Measurements from ENCODE around the gene SPI1. TPM values are rescaled to one million over a fixed set of nuclear protein-coding genes. Genes with fewer than 3 reads are reported as not detected.
A peak's percentile ranks its signal among the peaks of the same experiment; 100 is the strongest.

SPI1 gene
- total and polyA plus RNA-seq, 8 donors: 1.0 to 24.2 (median 5.6) TPM

DNA sequence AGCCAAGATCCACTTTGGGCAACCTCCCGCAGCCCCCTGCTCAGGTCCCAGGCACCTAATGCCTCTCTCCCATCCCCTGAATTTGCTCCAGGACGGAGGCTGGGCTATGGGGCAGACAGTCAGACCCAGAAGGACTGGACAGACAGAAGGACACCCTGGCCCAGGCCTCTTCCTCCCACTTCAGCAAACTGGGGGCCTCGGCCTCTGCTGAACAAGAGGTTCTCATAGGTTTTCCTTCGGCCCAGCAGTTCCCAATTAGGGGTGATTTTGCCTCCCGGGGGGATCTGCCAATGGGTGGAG is 3.7 kb downstream of the SPI1 start:
- H3K4me3 ChIP-seq: no peak overlapping the region
- intact Hi-C loops (cut with DNase I): loop anchor here in 2 of 3 donors (5.0 to 10.0 kb wide), 2 partner anchors 70 to 73 kb away; partner anchors contain the start of gene RAPSN (in 2 of the 2)
- TF ChIP-seq, protein P1, sequence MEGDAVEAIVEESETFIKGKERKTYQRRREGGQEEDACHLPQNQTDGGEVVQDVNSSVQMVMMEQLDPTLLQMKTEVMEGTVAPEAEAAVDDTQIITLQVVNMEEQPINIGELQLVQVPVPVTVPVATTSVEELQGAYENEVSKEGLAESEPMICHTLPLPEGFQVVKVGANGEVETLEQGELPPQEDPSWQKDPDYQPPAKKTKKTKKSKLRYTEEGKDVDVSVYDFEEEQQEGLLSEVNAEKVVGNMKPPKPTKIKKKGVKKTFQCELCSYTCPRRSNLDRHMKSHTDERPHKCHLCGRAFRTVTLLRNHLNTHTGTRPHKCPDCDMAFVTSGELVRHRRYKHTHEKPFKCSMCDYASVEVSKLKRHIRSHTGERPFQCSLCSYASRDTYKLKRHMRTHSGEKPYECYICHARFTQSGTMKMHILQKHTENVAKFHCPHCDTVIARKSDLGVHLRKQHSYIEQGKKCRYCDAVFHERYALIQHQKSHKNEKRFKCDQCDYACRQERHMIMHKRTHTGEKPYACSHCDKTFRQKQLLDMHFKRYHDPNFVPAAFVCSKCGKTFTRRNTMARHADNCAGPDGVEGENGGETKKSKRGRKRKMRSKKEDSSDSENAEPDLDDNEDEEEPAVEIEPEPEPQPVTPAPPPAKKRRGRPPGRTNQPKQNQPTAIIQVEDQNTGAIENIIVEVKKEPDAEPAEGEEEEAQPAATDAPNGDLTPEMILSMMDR (IDR thresholded peaks at IDR 0.05): no peak
- DNase-seq (no peak), ATAC-seq (no peak), FAIRE-seq (no peak)
- no peaks in the 10 kb centered on the region for H3K27me3 ChIP-seq
- WGBS, 2 donors: 72 to 81% methylated on average over 5 of the region's 5 CpGs
- H3K9me3 ChIP-seq: no peaks in the 10 kb centered on the region
- no peaks in the 10 kb centered on the region for H3K4me1 ChIP-seq
- no peaks in the 10 kb centered on the region for H3K36me3 ChIP-seq
- no peak overlapping the region for H3K27ac ChIP-seq

DNA sequence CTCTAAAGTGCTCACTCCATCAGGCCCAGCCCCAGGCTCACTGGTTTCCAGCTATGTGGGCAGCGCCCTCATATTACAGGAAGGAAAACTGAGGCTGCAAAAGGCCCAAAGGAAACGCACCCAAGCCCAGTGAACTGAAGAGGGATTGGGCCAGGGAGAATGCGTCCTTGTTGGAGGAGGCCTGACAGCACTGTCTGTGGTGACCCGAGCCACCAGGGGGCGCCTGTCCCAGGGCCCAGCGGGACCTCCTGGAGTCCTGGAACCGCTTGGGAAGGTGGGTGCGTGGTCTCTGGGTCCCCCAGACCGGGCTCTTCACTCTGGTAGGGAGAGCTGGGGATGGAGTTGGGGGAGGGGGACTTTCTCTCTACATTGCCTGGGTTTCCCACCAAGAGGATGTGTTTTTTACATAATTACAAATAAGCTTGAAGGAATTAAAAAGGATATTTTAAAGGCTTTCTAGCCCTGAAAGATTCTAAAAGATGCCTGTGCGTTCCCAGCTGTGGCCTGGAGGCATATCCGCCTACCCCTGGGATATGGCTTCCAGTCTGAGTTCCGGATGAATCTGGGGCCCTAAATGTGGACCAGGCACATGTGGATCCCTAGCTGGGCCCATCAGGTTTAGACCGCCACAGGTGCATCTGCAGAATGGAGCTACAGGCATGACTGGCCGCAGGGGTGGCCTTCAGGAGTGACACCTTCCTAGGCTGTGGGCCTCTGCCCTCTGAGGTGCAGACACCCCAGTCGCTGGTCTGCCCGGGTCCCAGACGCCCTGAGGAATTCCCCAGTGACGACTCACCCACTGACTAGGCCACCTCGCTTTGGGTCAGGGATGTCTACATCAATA is 4.2 kb downstream of the SPI1 start:
- H3K36me3 ChIP-seq: no peaks in the 10 kb centered on the region
- ATAC-seq: peak; percentile 88 to 95 (median 90)
- no peak overlapping the region for H3K4me3 ChIP-seq
- FAIRE-seq: no peak
- TF ChIP-seq, protein P1 (IDR thresholded peaks at IDR 0.05): peak; percentile 83 to 95 (median 91)
- H3K9me3 ChIP-seq: no peaks in the 10 kb centered on the region
- 36 to 43% methylated on average over 19 of the region's 19 CpGs for WGBS, 2 donors
- intact Hi-C loops (cut with DNase I): loop anchor here in 1 of 3 donors (10.0 kb wide), 1 partner anchor 71 kb away; the partner anchor contains the start of gene RAPSN
- no peak overlapping the region for H3K27ac ChIP-seq
- no peaks in the 10 kb centered on the region for H3K4me1 ChIP-seq
- no peaks in the 10 kb centered on the region for H3K27me3 ChIP-seq
- DNase-seq: peak; percentile 68 to 96 (median 82)

DNA sequence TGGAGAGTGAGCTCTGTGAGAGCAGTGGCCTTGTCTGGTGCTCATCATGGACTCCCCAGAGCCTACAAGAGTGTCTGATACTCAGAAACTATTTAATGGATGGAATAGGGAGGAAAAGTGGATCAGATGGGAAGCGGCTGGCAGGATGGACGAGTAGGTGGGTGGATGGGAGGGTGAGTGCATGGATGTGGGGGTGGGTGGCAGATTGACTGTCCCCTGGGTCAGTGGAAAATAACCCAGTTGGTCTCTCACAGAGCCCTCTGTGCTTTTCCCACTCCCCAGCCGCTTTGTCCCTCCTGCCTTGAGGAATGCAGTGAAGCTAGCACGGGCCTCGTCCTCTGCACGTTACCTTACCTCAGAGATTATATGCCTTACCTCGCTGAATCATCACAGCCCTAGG is 5.9 kb downstream of the SPI1 start:
- Histone ChIP-seq H3K36me3 (no peaks in the 10 kb centered on the region), H3K27ac (no peak overlapping the region), H3K4me3 (no peak overlapping the region), H3K4me1 (no peaks in the 10 kb centered on the region), H3K27me3 (no peaks in the 10 kb centered on the region), H3K9me3 (no peaks in the 10 kb centered on the region)
- WGBS, 2 donors: 58 to 77% methylated on average over 7 of the region's 7 CpGs
- TF ChIP-seq, protein P1 (IDR thresholded peaks at IDR 0.05): no peak
- no peak for ATAC-seq
- no peak for FAIRE-seq
- DNase-seq: no peak
- intact Hi-C loops (cut with DNase I): loop anchor here in 1 of 3 donors (10.0 kb wide), 1 partner anchor 72 kb away; the partner anchor contains the start of gene RAPSN

DNA sequence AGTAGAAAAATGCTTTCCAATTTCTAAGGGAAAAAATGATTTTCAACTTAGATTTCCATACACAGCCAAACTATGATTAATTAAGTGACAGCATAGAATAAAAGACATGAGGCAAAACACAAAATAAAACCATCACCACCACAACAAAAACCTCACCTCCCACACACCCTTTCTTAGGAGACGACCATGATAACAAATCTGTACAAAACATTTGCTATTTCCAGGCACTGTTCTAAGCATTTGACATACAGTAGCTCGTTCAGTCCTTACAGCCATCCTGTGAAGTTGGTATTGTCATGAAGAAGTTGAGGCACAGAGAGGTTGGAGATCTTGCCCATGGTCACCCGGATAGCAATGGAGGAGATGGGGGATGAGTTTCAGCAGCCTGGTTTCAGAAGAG is 8.7 kb downstream of the SPI1 start:
- intact Hi-C loops (cut with DNase I): loop anchor here in 1 of 3 donors (10.0 kb wide), 1 partner anchor 75 kb away; the partner anchor contains the start of gene RAPSN
- Histone ChIP-seq H3K27me3 (no peaks in the 10 kb centered on the region), H3K4me1 (no peaks in the 10 kb centered on the region), H3K9me3 (no peaks in the 10 kb centered on the region), H3K4me3 (no peak overlapping the region), H3K27ac (no peak overlapping the region), H3K36me3 (no peaks in the 10 kb centered on the region)
- ATAC-seq (no peak), DNase-seq (no peak), FAIRE-seq (no peak)
- TF ChIP-seq, protein P1 (IDR thresholded peaks at IDR 0.05): no peak
- WGBS, 2 donors: 47 to 49% methylated on average over 3 of the region's 3 CpGs

DNA sequence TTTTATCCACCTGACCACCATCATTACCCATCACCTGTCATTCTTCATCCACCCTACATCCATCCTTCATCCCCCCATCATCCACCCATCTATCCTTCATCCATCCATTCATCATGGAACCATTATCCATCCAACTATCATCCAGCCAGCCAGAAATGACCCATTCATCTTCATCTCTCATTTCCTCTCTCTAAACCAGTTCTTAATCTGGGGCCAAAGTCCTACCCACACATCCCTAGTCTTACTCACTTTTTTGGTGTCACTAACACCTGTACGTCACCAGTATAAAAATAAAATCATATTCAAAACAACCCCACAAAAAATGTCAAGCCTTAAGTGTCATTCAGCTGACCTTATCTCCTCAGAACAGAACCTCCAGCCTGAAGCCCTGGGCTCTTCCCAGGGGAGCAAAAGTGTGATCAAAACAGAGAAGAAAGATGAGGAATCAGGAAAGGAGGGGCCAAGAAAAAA is 12.3 kb downstream of the SPI1 start:
- Histone ChIP-seq H3K9me3 (no peaks in the 10 kb centered on the region), H3K4me1 (no peaks in the 10 kb centered on the region), H3K27ac (no peak overlapping the region), H3K27me3 (no peaks in the 10 kb centered on the region), H3K36me3 (no peaks in the 10 kb centered on the region), H3K4me3 (no peak overlapping the region)
- intact Hi-C loops (cut with DNase I): no loop called here
- ATAC-seq: no peak
- FAIRE-seq: no peak
- 51 to 63% methylated on average over 1 of the region's 1 CpG for WGBS, 2 donors
- TF ChIP-seq, protein P1 (IDR thresholded peaks at IDR 0.05): no peak
- no peak for DNase-seq
